ENCODE data around the gene ANO2. TPM values are rescaled to one million over a fixed set of nuclear protein-coding genes. Genes with fewer than 3 reads are reported as not detected.

ANO2 gene
- total and polyA plus RNA-seq, 2 experiments from 2014 or later, result 2.3 to 4.6 TPM

- Mint-ChIP-seq H3K36me3 (ENCODE audit: low read depth) (no peaks in the 10 kb centered on the region), H3K27me3 (ENCODE audit: insufficient read depth, low read depth, poor library complexity) (peaks cover 11% of the 10 kb centered on the region), H3K27ac (no peak overlapping the region), H3K4me3 (no peak overlapping the region), H3K4me1 (peaks cover 4% of the 10 kb centered on the region; the same call in 2 of the 3 replicates), H3K9me3 (no peaks in the 10 kb centered on the region)
- H3K79me2 ChIP-seq (replicated peaks; ENCODE audit: insufficient read depth), result no peaks in the 10 kb centered on the region
- no peak overlapping the region for H2AFZ ChIP-seq
- DNase-seq (ENCODE audit: low spot score) (no peak), ATAC-seq (no peak)
- no peak overlapping the region for H3K27ac ChIP-seq (ENCODE audit: low read depth)
- H3K4me3 ChIP-seq, result no peak overlapping the region
- no peaks in the 10 kb centered on the region for H3K27me3 ChIP-seq (ENCODE audit: insufficient read depth)
- no peaks in the 10 kb centered on the region for H3K36me3 ChIP-seq (ENCODE audit: insufficient read depth)
- H3K4me2 ChIP-seq, result no peak overlapping the region
- no peaks in the 10 kb centered on the region for H3F3A ChIP-seq (replicated peaks; ENCODE audit: low read depth)
- no peaks in the 10 kb centered on the region for H3K4me1 ChIP-seq (ENCODE audit: insufficient read depth)
- no peaks in the 10 kb centered on the region for H3K9me2 ChIP-seq (ENCODE audit: insufficient read depth)
- H4K20me1 ChIP-seq (replicated peaks; ENCODE audit: insufficient read depth), result no peaks in the 10 kb centered on the region
- TF ChIP-seq REST (IDR thresholded peaks at IDR 0.05; ENCODE audit: unreplicated experiment) (no peak), CREB1 (CRISPR knock-in tag; IDR thresholded peaks at IDR 0.05; ENCODE audit: low read depth) (no peak), ETS1 (IDR thresholded peaks at IDR 0.05) (no peak), CTCF (conservative IDR thresholded peaks at IDR 0.05; ENCODE audit: low read depth in 2 of 2) (no peak), JUNB (IDR thresholded peaks at IDR 0.05; ENCODE audit: unreplicated experiment) (no peak), STAT1 (IDR thresholded peaks at IDR 0.05; ENCODE audit: unreplicated experiment) (no peak), ZNF114 (CRISPR knock-in tag; IDR thresholded peaks at IDR 0.05) (no peak), EZH2 (IDR thresholded peaks at IDR 0.05; ENCODE audit: low read depth, unreplicated experiment) (no peak), ZNF331 (CRISPR knock-in tag; IDR thresholded peaks at IDR 0.05; ENCODE audit: low read depth) (no peak), EZH2phosphoT487 (IDR thresholded peaks at IDR 0.05; ENCODE audit: unreplicated experiment) (no peak), POLR2AphosphoS5 (IDR thresholded peaks at IDR 0.05; ENCODE audit: low read depth) (no peak), ZNF462 (CRISPR knock-in tag; IDR thresholded peaks at IDR 0.05) (no peak), NANOG (IDR thresholded peaks at IDR 0.05; ENCODE audit: borderline replicate concordance) (no peak)
These were observed 26.3 kb upstream of the ANO2 start for GRCh38 chr12:5971194-5971850.

All from GM23338 (cell line).